Peyer's patch (tissue), 4 donors: ENCODE data around the gene HHAT. TPM values are rescaled to one million over a fixed set of nuclear protein-coding genes. Genes with fewer than 3 reads are reported as not detected.

Source experiments
- DNase-seq, 3 donors: peaks; one replicate each; pipeline ENCODE4 v3.0.0-alpha.2; 2017 to 2019
- H3K27ac ChIP-seq, 4 donors: fragments of 200-600 bp; sonication (generic); one replicate each; pipeline ENCODE4 v1.5.1; 2016 to 2019
- H3K27me3 ChIP-seq, 2 donors: fragments of 200-600 bp; sonication (generic); one replicate each; pipeline ENCODE4 v1.5.1; 2019
- H3K36me3 ChIP-seq, 3 donors: fragments of 200-600 bp; sonication (generic); one replicate each; pipeline ENCODE4 v1.5.1; 2016 to 2019
- H3K4me1 ChIP-seq, 4 donors: fragments of 200-600 bp; sonication (generic); one replicate each; pipeline ENCODE4 v1.5.1; 2016 to 2019
- H3K4me3 ChIP-seq, 4 donors: fragments of 200-600 bp; sonication (generic); 1 replicate in 3 of 4; 2 replicates in 1 of 4; pipeline ENCODE4 v1.5.1; 2016 to 2019; ENCODE audit warnings: mild to moderate bottlenecking in 1 of 4
- H3K9me3 ChIP-seq, 4 donors: fragments of 200-600 bp; sonication (generic); one replicate each; pipeline ENCODE4 v1.5.1; 2016 to 2019; ENCODE audit warnings: mild to moderate bottlenecking in 1 of 4
- POLR2A ChIP-seq, 2 donors: fragments of 450-650 bp; IDR thresholded peaks; one replicate each; pipeline ENCODE4 v1.5.1; 2017; ENCODE audit warnings: antibody characterized with exemption in 2 of 2, mild to moderate bottlenecking in 2 of 2, moderate library complexity in 2 of 2
- total RNA-seq, 4 donors: library from RNA; depleted of rRNA; stranded (reverse); fragments of >200 nt; gene quantifications; one replicate each; pipeline ENCODE4 v1.1.0, GENCODE V29; 2016
- TF ChIP-seq, protein P1 (sequence below), 6 experiments: fragments of 450-650 bp in 4 of 6; fragments of 200-600 bp in 2 of 6; sonication (generic) in 1 of 6; IDR thresholded peaks; one replicate each; pipeline ENCODE4 v1.5.1; 2017 to 2019; ENCODE audit warnings: antibody characterized with exemption in 6 of 6, mild to moderate bottlenecking in 3 of 6, moderate library complexity in 1 of 6

Gene HHAT
- total RNA-seq, 4 donors from 2014 or later = 2.3 to 16.9 (median 7.3) TPM

DNA sequence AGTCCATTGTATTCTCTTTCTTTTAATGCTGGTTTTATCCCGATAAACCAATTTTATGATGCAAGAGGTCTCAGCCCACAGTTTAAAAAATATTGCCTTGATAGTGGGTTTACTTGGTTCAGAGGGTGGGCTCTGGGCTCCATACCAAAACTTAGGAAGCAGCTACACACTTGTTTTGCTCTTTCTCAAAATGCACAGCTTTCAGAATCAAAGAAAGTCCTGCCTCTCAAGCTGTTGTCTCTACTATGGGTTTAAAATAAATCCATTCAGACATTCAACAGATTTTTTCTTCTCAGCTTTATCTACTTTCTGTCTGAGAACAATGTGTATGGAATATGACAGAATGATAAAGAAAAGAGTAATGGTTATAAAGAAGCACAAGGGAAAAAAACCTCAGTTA, 14.8 kb upstream of the HHAT start:
- no peak for DNase-seq
- H3K4me1 ChIP-seq = peaks cover 0 to 8% (median 0%) of the 10 kb centered on the region in 4 donors
- no peaks in the 10 kb centered on the region for H3K27me3 ChIP-seq
- H3K27ac ChIP-seq = no peak overlapping the region
- TF ChIP-seq POLR2A (IDR thresholded peaks at IDR 0.05) = no peak
- TF ChIP-seq, protein P1, sequence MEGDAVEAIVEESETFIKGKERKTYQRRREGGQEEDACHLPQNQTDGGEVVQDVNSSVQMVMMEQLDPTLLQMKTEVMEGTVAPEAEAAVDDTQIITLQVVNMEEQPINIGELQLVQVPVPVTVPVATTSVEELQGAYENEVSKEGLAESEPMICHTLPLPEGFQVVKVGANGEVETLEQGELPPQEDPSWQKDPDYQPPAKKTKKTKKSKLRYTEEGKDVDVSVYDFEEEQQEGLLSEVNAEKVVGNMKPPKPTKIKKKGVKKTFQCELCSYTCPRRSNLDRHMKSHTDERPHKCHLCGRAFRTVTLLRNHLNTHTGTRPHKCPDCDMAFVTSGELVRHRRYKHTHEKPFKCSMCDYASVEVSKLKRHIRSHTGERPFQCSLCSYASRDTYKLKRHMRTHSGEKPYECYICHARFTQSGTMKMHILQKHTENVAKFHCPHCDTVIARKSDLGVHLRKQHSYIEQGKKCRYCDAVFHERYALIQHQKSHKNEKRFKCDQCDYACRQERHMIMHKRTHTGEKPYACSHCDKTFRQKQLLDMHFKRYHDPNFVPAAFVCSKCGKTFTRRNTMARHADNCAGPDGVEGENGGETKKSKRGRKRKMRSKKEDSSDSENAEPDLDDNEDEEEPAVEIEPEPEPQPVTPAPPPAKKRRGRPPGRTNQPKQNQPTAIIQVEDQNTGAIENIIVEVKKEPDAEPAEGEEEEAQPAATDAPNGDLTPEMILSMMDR (IDR thresholded peaks at IDR 0.05) = no peak
- no peaks in the 10 kb centered on the region for H3K36me3 ChIP-seq
- no peak overlapping the region for H3K4me3 ChIP-seq
- no peaks in the 10 kb centered on the region for H3K9me3 ChIP-seq

DNA sequence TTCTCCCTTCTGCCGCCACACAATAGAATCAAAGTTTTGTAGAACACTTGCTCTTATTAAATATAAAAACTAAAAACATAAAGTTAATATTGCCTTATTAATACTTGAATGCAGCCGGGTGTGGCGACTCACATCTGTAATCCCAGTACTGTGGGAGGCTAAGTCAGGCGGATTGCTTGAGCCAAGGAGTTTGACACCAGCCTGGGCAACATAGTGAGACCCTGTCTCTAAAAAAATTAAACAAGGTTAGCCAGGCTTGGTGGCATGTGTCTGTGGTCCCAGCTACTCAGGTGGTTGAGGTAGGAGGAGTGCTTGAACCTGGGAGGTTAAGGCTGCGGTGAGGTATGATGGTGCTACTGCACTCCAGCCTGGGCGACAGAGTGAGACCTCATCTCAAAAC, 13.2 kb upstream of the HHAT start:
- no peak for TF ChIP-seq POLR2A (IDR thresholded peaks at IDR 0.05)
- TF ChIP-seq, protein P1 (IDR thresholded peaks at IDR 0.05) = no peak

DNA sequence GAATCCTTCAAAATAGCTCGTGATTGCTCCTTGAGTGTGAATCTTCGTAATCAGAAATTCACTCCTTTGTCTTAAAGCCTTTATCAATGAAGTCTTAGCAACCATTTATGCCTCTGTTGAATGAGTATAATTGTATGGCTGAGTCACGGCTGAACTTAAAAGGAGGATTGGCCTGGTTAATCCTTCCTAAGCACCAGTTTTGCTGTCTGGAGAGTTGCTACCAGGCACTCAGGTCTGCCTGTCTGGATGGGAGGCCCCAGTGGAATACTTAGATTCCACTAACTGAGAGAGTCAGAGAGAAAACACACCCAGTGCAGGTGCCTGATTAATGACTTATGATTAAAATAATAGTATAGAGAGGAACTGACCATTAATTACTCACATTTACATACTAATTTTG, 7.6 kb upstream of the HHAT start:
- H3K4me1 ChIP-seq = no peaks in the 10 kb centered on the region
- no peak overlapping the region for H3K27ac ChIP-seq
- H3K27me3 ChIP-seq = no peaks in the 10 kb centered on the region
- DNase-seq = no peak
- H3K4me3 ChIP-seq = no peak overlapping the region
- no peaks in the 10 kb centered on the region for H3K9me3 ChIP-seq
- TF ChIP-seq POLR2A (IDR thresholded peaks at IDR 0.05) = no peak
- TF ChIP-seq, protein P1 (IDR thresholded peaks at IDR 0.05) = no peak
- H3K36me3 ChIP-seq = no peaks in the 10 kb centered on the region

More for the DNA sequence above, 13.2 kb upstream of the HHAT start:
- H3K27ac ChIP-seq = no peak overlapping the region
- peaks cover 0 to 8% (median 0%) of the 10 kb centered on the region in 4 donors for H3K4me1 ChIP-seq
- no peaks in the 10 kb centered on the region for H3K9me3 ChIP-seq
- no peaks in the 10 kb centered on the region for H3K36me3 ChIP-seq
- H3K4me3 ChIP-seq = no peak overlapping the region
- no peak for DNase-seq
- no peaks in the 10 kb centered on the region for H3K27me3 ChIP-seq

DNA sequence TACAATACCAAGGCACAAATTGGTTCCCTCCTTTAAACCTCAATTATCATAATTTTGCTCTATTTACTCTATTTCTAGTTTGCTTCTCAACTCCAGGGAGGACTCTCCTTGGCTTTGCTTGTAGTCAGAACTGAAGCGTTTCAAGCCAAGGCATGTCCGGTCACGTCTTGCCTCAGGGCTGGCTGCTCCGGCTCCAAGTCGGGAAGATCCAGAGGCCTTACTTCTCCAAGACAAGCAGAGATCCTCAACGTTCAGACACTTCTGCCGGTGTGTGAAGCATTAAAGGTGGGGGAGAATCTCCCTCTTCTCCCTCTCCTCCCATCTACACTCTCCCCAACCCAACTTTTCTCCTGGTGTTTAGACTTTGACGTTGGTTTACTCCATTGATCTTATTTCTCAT, 7.2 kb upstream of the HHAT start:
- no peak overlapping the region for H3K4me3 ChIP-seq
- H3K27me3 ChIP-seq = no peaks in the 10 kb centered on the region
- H3K4me1 ChIP-seq = no peaks in the 10 kb centered on the region
- DNase-seq = no peak
- no peaks in the 10 kb centered on the region for H3K36me3 ChIP-seq
- no peak overlapping the region for H3K27ac ChIP-seq
- no peaks in the 10 kb centered on the region for H3K9me3 ChIP-seq
- TF ChIP-seq POLR2A (IDR thresholded peaks at IDR 0.05) = no peak
- TF ChIP-seq, protein P1 (IDR thresholded peaks at IDR 0.05) = no peak

DNA sequence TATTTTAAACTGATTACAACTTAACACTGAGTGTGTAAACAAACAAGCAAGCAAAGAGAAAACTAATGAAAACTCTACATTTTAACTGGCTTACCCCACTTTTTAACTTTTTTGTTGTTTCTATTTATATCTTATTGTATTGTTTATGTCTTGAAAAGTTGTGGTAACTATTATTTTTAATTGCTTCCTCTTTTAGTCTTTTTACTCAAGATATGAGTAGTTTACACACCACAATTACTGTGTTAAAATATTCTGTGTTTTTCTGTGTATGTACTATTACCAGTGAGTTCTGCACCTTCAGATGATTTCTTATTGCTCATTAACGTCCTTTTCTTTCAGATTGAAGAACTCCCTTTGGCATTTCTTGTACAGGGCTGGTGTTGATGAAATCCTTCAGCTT, 4.7 kb upstream of the HHAT start:
- peaks cover 0 to 9% (median 0%) of the 10 kb centered on the region in 4 donors for H3K4me1 ChIP-seq
- H3K4me3 ChIP-seq = no peak overlapping the region
- no peak overlapping the region for H3K27ac ChIP-seq
- DNase-seq = no peak
- H3K9me3 ChIP-seq = no peaks in the 10 kb centered on the region
- no peaks in the 10 kb centered on the region for H3K36me3 ChIP-seq
- H3K27me3 ChIP-seq = no peaks in the 10 kb centered on the region
- TF ChIP-seq POLR2A (IDR thresholded peaks at IDR 0.05) = no peak
- TF ChIP-seq, protein P1 (IDR thresholded peaks at IDR 0.05) = no peak
